KBM-7 (cell line): ENCODE data around the gene NCMAP.

Experiments used
- DNase-seq: peaks from one replicate; pipeline ENCODE4 v3.0.0-alpha.2; 2015
- in situ Hi-C: fragments of 300-500 bp; cut with MboI; formaldehyde crosslinking; loops from 2 replicates; pipeline ENCODE4 v1.14.3; 2020; ENCODE audit warnings: low sequenced_read_pairs, low pct_unique_long_range_greater_than_20kb, mixed read lengths

NCMAP gene

DNA sequence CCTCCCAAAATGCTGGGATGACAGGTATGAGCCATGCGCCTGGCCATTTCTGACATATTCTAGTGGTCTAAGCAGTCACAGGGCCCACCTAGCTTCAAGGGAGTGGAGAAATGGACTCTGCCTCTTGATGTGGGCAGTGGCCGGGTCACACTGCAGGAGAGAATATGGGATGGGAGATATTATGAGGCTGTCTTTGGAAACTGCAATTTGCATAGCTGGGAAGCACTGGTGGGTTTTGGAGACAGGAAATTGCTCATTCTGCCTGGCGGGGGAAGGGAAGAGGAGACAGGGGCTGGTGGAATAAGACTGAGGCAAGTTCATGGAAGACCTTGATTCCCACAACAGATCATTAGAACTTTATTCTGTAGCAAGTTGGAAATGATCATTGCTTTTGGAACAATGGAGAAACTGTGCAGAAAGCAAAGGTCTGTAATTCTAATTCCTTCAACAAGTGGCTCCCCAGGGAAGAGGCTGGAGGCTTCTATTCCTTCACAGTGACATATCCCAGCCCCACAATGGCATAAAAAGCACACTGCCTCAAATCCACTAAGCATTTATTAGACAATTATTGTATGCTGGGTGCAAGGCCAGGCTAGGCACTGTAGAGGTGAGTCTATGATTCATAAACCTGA lies 10.5 kb downstream of the NCMAP start:
- DNase-seq, result no peak
- in situ Hi-C loops, result no loop called here

DNA sequence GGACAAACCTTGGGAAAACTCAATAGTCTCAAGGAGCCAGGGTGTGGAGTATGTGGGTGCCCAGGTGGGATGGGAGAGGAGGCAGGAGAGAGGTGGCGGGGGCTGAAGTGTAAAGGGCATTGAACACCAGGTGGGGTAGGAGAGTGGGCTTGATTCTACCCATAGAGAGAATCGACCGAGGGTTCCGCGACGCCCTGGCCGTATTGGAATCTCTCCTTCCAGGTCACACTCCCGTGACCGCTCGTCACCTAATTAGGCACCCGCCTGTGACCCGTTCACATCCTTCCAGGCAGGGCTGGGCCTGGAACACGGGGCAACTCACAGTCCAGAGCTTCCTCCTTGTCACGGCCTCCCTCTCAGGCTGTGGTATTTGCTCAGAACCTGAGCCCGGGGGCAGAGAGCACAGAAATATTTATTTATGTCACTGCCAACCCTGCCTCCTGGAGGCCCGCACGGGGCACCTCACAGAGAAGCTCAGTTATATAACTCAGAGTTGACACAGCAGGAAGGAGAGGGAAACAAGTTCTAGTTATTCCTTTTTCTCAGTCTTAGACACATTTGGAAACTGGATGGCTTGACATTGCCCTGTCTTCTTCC lies 12.0 kb downstream of the NCMAP start:
- no peak for DNase-seq
- in situ Hi-C loops, result no loop called here

DNA sequence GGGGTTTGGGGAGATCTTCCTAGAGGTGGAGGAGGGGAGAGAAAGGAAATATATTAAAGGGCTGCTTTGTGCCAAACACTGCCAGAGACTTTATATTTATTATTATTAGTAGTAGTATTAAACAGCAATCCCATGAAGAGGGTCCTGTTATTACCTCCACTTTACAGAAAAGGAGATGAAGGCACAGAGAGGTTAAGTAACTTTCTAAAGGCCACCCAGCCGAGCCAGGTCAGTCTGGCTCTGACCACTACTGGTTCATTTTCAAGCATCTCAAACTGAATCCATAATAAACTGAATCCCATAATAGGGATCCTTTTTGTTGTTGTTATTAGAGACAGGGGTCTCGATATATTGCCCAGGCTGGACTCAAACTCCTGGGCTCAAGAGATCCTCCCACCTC lies 12.6 kb downstream of the NCMAP start:
- no peak for DNase-seq
- in situ Hi-C loops, result no loop called here

DNA sequence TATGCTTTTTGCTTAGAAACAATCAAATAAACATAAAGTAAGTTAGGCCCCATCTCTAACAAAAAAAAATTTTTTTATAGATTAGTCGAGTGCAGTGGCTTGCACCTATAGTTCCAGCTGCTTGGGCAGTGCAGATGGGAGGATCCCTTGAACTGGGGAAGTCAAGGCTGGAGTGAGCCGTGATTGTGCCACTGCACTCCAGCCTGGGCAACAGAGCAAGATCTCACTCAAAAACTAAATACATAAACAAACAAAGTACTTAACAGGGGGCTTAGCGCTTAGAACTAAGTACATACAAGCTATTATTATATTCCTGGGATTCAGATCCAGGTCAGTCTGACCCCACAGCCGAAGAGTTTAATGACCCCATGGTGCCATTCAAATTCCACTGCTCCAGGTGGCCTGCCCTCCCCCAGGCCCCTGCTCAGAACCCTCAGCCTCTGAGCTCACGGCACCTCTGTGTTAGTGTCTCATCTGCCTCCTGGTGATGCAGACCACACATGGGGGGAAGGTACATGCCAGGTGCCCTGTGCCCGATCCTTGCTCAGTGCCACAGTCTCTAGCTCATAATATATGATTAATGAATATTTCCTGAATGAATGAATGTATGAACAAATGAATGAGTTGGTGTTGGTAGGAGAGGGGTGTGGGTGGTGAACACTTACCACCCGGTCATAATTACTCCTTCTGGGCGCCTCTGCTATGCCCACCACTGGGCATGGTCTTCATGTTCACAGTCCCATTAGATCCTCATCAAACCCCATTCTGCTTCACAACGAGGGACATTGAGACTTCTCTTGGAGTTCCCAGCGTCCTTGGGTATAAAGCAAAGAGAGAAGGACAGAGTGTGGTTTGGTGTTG lies 14.6 kb downstream of the NCMAP start:
- no peak for DNase-seq
- in situ Hi-C loops, result no loop called here

DNA sequence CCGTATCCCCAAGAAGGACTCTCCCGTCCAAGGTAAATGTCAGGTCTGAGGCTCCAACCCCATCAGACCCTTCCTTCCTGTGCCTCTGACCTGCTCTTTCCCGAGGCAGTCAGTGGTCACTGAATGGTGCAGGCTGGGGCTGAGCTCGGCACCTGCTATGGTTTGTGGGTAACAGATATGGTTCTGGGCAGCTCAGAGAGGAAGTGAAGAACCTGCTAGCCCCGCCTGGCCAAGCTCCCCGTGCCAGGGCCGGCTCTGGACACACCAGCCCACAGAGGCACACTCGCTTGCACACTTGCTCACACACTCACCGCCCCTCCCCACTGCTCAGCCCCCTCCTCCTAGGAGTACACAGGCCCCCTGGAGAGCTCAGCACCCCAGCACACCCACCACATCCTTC lies 16.4 kb downstream of the NCMAP start:
- no peak for DNase-seq
- in situ Hi-C loops, result no loop called here

DNA sequence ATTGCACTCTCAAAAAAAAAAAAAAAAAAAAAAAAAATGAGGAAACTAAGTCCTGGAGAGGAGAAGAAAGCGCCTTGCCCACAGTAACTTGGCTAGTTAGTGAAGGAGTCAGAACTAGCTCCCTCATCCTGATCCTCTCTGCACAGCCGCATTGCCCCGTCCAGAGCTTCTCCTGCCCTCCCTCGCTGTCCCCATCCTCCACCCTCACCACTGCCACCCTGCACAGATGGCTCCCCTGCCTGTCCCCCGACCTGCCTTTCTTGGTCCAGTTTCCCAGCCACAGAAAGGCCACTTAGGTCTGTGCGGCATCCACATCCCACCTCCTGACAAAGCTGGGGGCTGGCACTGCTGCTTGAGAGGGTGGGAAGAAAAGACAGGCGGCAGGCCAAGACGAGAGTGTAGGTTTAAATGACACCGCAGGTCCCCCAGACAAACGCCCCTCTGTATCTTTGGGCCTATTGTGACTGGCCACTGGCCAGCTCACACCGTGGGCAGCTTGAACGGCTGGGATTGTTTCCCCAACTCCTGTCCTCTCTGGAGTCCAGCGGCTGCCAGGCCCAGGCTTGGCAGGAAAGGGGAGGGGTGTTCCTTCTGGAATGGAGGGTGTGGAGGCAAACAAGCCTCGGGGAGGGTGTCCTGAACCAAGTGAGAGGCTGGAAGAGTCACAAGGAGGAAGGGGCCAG lies 20.2 kb downstream of the NCMAP start:
- in situ Hi-C loops, result no loop called here

DNA sequence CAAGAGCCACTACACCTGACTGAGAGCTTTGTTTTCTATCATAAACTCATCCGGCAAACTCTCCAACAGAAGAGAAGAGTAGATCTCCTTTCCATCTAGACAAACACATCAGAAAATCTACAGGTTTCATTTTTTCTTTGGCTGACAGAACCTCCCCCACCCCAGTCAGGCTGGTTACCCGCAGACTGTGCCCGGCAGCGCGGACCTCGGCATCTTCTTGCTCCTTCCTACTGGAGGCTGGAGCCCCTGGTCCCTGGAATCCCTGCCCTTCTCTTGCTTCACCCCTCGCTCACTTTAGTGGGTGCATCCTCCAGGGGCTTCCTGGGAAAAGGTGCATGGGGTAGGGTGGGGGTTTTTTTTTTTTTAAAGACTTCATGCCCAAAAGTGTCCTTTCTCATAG lies 23.0 kb downstream of the NCMAP start:
- in situ Hi-C loops, result no loop called here
- no peak for DNase-seq

More for the DNA sequence above, 20.2 kb downstream of the NCMAP start:
- DNase-seq, result no peak

DNA sequence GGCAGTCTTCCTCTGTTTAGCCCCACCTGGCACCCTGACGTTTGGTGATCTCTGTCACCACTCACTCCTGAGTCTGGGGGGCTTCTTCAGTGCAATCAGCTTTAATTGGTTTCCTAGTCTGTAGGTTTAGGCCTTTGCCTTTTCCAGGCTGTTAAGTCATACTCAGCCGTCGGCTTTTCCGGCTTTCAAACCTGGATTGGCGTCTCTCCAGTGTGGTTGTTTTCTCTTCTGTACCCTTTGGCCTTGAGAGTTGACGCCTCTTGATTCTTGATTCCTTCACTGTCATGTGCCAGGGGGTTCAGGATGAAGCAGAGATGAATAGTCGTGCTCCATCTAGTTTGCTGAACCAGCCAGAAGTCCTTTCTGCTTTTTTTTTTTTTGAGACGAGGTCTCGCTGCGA lies 24.9 kb downstream of the NCMAP start:
- DNase-seq, result no peak
- in situ Hi-C loops, result no loop called here

DNA sequence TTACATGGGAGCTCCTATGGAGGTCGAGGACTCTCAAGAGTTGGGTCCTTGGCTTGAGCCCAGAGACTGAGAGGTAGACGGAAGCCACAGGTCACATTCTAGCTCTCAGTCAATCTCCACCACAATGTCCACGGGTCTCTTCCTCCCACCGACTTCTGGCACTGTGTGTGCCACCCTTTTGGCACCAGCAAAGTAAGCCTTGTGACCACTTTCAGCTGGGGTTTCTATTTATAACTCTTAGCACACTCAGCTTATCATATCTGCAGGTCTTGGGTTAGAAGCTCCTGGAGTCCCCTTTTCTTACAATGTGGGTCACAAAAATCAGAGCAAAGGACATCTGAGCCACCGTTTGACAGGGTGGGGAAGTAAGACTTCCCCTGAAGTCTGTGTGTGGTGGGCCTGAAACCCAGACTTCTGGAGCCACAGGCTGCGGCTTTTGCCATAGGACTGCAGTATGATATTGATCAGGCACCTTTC lies 28.3 kb downstream of the NCMAP start:
- DNase-seq, result no peak
- in situ Hi-C loops, result no loop called here

DNA sequence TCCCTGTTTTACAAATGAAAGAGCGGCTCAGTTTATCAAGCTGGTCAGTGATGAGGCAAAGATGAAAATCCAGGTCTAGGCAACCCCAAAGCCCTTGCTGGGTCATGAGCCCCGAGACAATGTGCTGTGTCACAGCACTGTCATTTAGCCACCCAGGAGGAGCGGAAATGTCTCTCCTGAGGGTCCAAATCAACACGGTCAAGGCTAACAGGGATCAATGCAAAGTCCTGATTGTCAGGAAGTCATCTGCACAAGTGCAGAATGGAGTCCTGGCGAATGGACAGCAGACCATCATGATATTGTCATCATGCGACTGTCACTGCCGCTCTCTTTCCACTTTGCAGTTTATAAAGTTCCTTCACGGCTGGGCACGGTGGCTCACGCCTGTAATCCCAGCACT lies 30.2 kb downstream of the NCMAP start:
- in situ Hi-C loops, result no loop called here
- no peak for DNase-seq

DNA sequence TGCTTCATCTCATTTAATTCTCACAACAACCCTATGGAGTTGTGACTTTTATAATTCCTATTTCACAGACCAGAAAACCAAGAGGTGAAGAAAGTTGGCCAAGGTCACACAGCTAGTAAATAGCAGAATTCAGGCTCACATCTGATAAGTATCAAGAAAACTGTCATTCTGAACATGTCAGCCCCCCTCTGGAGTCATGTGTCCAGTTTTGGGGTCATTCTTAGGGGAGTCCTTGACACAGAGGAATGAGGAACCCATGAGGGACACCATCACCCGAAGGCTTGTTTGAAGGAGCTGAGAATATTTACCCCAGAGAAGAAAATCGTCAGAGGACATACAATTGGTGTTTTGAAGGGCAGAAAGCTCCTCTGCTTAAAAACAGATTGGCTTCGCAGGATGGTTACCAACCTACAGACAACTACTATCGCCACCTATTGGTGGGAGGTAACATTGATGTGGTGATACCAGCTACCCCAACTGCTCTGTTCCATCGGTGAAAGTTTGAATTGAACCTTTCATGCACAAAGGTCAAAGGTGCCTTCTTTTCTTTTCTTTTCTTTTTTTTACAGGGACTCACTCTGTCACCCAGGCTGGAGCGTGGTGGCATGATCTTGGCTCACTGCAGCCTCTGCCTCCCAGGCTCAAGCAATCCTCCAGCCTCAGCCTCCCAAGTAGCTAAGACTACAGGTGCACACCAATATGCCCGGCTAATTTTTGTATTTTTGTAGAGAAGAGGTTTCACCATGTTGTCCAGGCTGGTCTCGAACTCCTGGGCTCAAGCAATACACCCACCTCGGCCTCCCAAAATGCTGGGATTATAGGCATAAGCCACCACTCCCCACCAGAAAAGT lies 31.3 kb downstream of the NCMAP start:
- in situ Hi-C loops, result no loop called here
- DNase-seq, result peak; percentile 64

DNA sequence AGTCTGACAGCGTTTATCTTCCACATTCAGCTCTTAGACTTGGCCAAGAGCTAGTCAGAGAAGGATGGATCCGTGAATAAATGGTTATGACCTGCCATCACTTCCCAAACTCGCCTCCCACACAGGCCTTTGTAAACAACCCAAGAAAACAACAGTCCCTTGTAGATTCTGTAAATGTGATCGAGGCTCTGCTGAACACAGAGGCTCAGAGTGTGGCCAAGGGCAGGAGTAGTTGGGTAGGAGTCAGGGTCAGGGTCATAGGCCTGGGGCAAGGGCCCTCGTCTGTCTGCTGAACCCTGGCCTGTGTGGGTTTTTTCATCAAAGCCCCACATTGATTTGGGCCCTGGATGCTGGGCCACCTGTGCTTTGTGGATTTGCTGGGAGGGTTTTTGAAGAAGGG lies 32.7 kb downstream of the NCMAP start:
- no peak for DNase-seq
- in situ Hi-C loops, result no loop called here

DNA sequence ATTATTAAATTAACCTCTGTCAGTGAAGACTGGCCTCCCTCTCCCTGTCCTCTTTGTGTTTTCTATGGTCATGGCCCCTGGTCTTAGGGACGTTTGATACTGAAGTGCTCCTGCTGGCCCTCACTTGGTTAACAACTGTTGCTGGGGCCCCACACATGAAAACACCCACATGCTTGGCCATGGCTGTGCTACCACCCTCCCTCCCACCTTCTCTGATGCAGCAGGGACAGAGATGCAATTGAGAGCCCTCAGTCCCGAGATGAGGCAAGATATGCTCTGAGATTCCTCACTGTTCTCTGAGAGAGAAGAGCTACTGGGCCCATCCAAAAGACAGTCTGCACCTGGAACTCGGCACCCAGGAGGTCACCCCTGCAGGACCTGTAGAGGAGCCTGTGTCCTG lies 33.3 kb downstream of the NCMAP start:
- no peak for DNase-seq
- in situ Hi-C loops, result no loop called here

DNA sequence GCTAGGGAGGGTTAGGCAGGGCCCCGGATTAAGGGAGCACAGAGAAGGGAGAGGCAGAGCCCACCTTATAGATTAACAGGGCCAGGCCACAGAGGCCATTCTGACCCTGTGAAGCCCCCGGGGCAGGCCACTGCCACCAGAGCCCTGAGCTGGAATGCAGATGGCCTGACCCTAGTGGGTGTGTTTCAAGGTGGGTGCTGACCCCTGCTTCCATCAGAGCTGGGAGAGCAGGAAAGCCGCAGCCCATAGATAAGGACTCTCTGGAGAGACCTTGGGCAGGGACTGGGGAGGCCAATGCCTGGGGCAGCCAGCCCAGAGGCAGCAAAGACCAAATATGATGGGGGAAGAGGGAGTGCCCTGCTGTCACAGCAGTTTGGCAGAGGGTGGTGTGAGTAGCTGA lies 35.9 kb downstream of the NCMAP start:
- no peak for DNase-seq
- in situ Hi-C loops, result no loop called here

DNA sequence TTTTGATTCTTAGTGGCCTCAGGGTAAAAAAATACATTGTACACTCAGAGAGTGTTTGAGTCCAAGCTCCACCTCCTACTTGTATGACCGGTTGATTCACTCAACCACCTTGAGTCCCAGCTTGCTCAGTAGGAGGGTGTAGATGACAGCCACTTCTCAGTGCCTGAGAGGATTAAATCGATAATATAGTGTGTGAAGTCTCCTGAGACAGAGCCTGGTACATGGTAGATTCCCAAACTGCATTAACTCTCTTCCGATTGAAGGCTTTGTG lies 38.4 kb downstream of the NCMAP start:
- in situ Hi-C loops, result no loop called here

DNA sequence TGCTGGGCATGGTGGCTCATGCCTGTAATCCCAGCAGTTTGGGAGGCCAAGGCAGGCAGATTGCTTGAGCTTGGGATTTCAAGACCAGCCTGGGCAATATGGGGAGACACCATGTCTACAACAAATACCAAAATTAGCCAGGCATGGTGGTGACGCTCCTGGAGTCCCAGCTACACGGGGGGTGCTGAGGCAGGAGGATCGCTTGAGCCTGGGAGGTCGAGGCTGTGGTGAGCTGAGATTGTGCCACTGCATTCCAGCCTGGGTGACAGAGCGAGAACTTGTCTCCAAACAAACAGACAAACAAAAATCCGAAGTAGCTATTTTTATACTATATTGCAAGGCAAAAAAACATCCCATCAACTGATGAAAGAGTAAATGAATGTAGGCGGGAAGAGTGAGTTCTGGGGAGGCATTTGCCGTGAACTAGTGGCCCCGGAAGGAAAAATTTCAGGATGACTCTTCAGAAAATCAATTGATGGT lies 40.6 kb downstream of the NCMAP start:
- in situ Hi-C loops, result no loop called here
- DNase-seq, result no peak

More for the DNA sequence above, 38.4 kb downstream of the NCMAP start:
- DNase-seq, result no peak

DNA sequence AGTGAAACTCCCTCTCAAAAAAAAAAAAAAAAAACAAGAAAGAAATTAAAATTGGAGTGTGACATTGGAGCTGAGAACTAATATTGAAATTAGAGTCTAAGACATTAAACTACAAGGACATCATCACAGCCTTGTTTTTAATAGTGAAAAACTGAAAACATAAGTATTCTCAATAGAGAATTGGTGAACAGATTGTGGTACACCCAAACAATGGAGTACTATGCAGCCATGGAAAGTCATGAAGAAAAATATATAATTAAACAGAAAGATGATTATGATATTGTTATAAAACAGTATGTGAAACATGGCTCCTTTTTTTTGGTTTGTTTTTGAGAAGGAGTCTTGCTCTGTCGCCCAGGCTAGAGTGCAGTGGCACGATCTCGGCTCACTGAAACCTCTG lies 43.4 kb downstream of the NCMAP start:
- in situ Hi-C loops, result no loop called here
- DNase-seq, result no peak

DNA sequence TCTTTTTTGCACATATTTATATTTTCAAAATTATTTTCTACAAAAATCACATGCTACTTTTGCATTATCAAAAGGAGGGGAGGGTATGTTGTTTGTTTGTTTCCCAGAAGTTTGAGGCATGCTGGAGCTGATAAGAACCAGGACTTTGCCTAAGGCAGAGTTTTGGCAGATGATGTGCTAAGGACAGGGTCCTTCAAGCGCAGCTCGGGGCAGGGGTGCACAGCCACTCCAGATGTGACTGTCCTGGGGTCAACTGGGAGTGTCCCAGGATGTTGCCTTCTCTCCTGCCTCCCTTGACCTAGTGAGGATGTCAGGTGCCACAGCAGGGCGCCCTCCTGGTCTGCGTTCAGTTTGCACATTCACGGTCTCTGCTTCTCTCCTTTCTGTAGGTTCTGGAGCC lies 44.7 kb downstream of the NCMAP start:
- no peak for DNase-seq
- in situ Hi-C loops, result loop anchor here (25.0 kb wide), 1 partner anchor 388 kb away; no protein-coding TSS in a partner anchor
